H1 (cell line): ENCODE measurements around the gene CCDC116. TPM values are rescaled to one million over a fixed set of nuclear protein-coding genes. Genes with fewer than 3 reads are reported as not detected.

Source experiments
- CTCF ChIA-PET: fragments of 300-600 bp; sonication (Branson Sonifier 250); formaldehyde crosslinking; loops from one replicate; lab custom pipeline; 2021; ENCODE audit not compliant: partially characterized antibody; lab: Charles Lee
- POLR2A ChIA-PET: fragments of 300-600 bp; sonication (Branson Sonifier 250); formaldehyde crosslinking; loops from one replicate; lab custom pipeline; 2021; ENCODE audit warnings: inconsistent platforms; ENCODE audit not compliant: partially characterized antibody; lab: Charles Lee
- DNase-seq, 2 experiments: peaks; one replicate each; pipeline versions ENCODE4 v3.0.0 to v3.0.0-alpha.2; 2010 to 2022; ENCODE audit warnings: low spot score in 2 of 2, low read depth in 1 of 2, mixed read lengths in 1 of 2
- FAIRE-seq: peaks from 2 replicates; lab custom pipeline; 2011; peaks lifted over from hg19 to GRCh38; lab: Jason Lieb, UNC
- H2AFZ ChIP-seq: 2 replicates; pipeline ENCODE4 v1.8.1; 2012; ENCODE audit warnings: low read length, inconsistent platforms
- H2AK5ac ChIP-seq: 2 replicates; pipeline ENCODE4 v1.6.1; 2013; ENCODE audit warnings: low read depth, low read length
- H2BK120ac ChIP-seq: replicated peaks from 2 replicates; pipeline ENCODE3; 2013; ENCODE audit warnings: low read depth, low read length, inconsistent platforms
- H2BK12ac ChIP-seq: 2 replicates; pipeline ENCODE4 v1.6.1; 2013; ENCODE audit warnings: low read depth, low read length
- H2BK15ac ChIP-seq: 2 replicates; pipeline ENCODE4 v1.6.1; 2013; ENCODE audit warnings: low read length
- H2BK20ac ChIP-seq: 2 replicates; pipeline ENCODE4 v1.6.1; 2013; ENCODE audit warnings: low read length
- H2BK5ac ChIP-seq: 2 replicates; pipeline ENCODE4 v1.6.1; 2013; ENCODE audit warnings: low read depth, low read length
- H3K14ac ChIP-seq: 2 replicates; pipeline ENCODE4 v1.6.1; 2013; ENCODE audit warnings: inconsistent platforms; ENCODE audit not compliant: insufficient read length
- H3K18ac ChIP-seq: 2 replicates; pipeline ENCODE4 v1.6.1; 2013; ENCODE audit warnings: low read length; ENCODE audit errors: extremely low read depth
- H3K23ac ChIP-seq: 2 replicates; pipeline ENCODE4 v1.6.1; 2013; ENCODE audit warnings: inconsistent platforms; ENCODE audit not compliant: insufficient read length
- H3K23me2 ChIP-seq: 2 replicates; pipeline ENCODE4 v1.6.1; 2013; ENCODE audit warnings: low read depth, low read length
- H3K27ac ChIP-seq: 2 replicates; pipeline ENCODE4 v1.6.1; 2011; ENCODE audit warnings: low read depth, low read length, inconsistent platforms
- H3K27me3 ChIP-seq, 4 experiments: replicated peaks in 1 of 4; 1 replicate in 1 of 4; 2 replicates in 3 of 4; pipeline versions ENCODE4 v1.6.1 to v1.8.1; 2011 to 2013; ENCODE audit warnings: low read length in 3 of 4, mild to moderate bottlenecking in 3 of 4, inconsistent platforms in 2 of 4, mixed read lengths in 2 of 4, moderate library complexity in 1 of 4; ENCODE audit not compliant: control insufficient read depth in 3 of 4, insufficient read depth in 3 of 4; ENCODE audit errors: extremely low read depth in 1 of 4
- H3K36me3 ChIP-seq, 4 experiments: 2 replicates each; pipeline versions ENCODE4 v1.6.1 to v1.8.1; 2011 to 2013; ENCODE audit warnings: mild to moderate bottlenecking in 4 of 4, low read length in 3 of 4, moderate library complexity in 2 of 4, control low read depth in 1 of 4, inconsistent platforms in 1 of 4; ENCODE audit not compliant: insufficient read depth in 4 of 4, control insufficient read depth in 2 of 4
- H3K4ac ChIP-seq: replicated peaks from 2 replicates; pipeline ENCODE3; 2013; ENCODE audit warnings: low read length, low read depth, mixed read lengths, inconsistent platforms; ENCODE audit not compliant: insufficient read length
- H3K4me1 ChIP-seq, 4 experiments: replicated peaks in 1 of 4; 1 replicate in 1 of 4; 2 replicates in 3 of 4; pipeline versions ENCODE4 v1.6.1 to v1.8.1; 2011 to 2013; ENCODE audit warnings: low read length in 3 of 4, inconsistent platforms in 2 of 4, mixed read lengths in 1 of 4; ENCODE audit not compliant: insufficient read depth in 4 of 4, control insufficient read depth in 3 of 4
- H3K4me2 ChIP-seq, 2 experiments: 2 replicates each; pipeline versions ENCODE4 v1.6.1 to v1.8.1; 2011 to 2013; ENCODE audit warnings: low read depth in 2 of 2, low read length in 2 of 2, control low read depth in 1 of 2, inconsistent platforms in 1 of 2, mild to moderate bottlenecking in 1 of 2; ENCODE audit not compliant: insufficient read depth in 1 of 2
- H3K4me3 ChIP-seq, 4 experiments: fragments of 200-600, 300-600 bp in 1 of 4; sonication (generic), shearing (Covaris generic), sonication (Bioruptor Twin) in 1 of 4; 2 replicates each; pipeline versions ENCODE4 v1.5.1 to v1.8.1; 2011 to 2016; ENCODE audit warnings: low read length in 4 of 4, low read depth in 3 of 4, control low read depth in 2 of 4, inconsistent platforms in 2 of 4, mild to moderate bottlenecking in 2 of 4, mixed read lengths in 1 of 4, moderate library complexity in 1 of 4; ENCODE audit not compliant: insufficient read depth in 2 of 4; ENCODE audit errors: extremely low read depth in 1 of 4
- H3K56ac ChIP-seq: replicated peaks from 2 replicates; pipeline ENCODE3; 2013; ENCODE audit warnings: low read depth, mild to moderate bottlenecking, mixed read lengths, low read length, inconsistent platforms; ENCODE audit not compliant: insufficient read length
- H3K79me1 ChIP-seq: 2 replicates; pipeline ENCODE4 v1.6.1; 2013; ENCODE audit warnings: low read depth, low read length, control low read depth
- H3K79me2 ChIP-seq, 2 experiments: 2 replicates each; pipeline versions ENCODE4 v1.6.1 to v1.8.1; 2012 to 2013; ENCODE audit warnings: low read length in 2 of 2, mild to moderate bottlenecking in 2 of 2, inconsistent platforms in 1 of 2; ENCODE audit not compliant: insufficient read depth in 2 of 2, control insufficient read depth in 1 of 2
- H3K9ac ChIP-seq, 4 experiments: replicated peaks in 1 of 4; 1 replicate in 1 of 4; 2 replicates in 3 of 4; pipeline versions ENCODE4 v1.6.1 to v1.8.1; 2011 to 2013; ENCODE audit warnings: low read depth in 3 of 4, low read length in 3 of 4, control low read depth in 2 of 4, mild to moderate bottlenecking in 2 of 4, moderate library complexity in 2 of 4, inconsistent platforms in 1 of 4; ENCODE audit errors: extremely low read depth in 1 of 4
- H3K9me3 ChIP-seq, 2 experiments: 2 replicates each; pipeline versions ENCODE4 v1.6.1 to v1.8.1; 2012 to 2013; ENCODE audit warnings: mild to moderate bottlenecking in 2 of 2, moderate library complexity in 2 of 2, control low read depth in 1 of 2, inconsistent platforms in 1 of 2, low read depth in 1 of 2, low read length in 1 of 2, mixed read lengths in 1 of 2; ENCODE audit not compliant: insufficient read depth in 2 of 2
- H4K20me1 ChIP-seq, 2 experiments: replicated peaks in 1 of 2; 2 replicates each; pipeline versions ENCODE3 to v1.8.1; 2011 to 2013; ENCODE audit warnings: inconsistent platforms in 2 of 2, low read length in 2 of 2, mild to moderate bottlenecking in 1 of 2; ENCODE audit not compliant: insufficient read depth in 2 of 2, control insufficient read depth in 1 of 2
- H4K5ac ChIP-seq: 2 replicates; pipeline ENCODE4 v1.6.1; 2013; ENCODE audit warnings: low read length, low read depth, mixed read lengths, inconsistent platforms; ENCODE audit not compliant: insufficient read length
- H4K8ac ChIP-seq: 2 replicates; pipeline ENCODE4 v1.8.0; 2013; ENCODE audit warnings: mild to moderate bottlenecking, moderate library complexity, low read length, inconsistent platforms; ENCODE audit not compliant: insufficient read depth; ENCODE audit errors: extremely low read depth
- H4K91ac ChIP-seq: replicated peaks from 2 replicates; pipeline ENCODE3; 2013; ENCODE audit warnings: low read length, mixed read lengths, inconsistent platforms; ENCODE audit not compliant: insufficient read length
- CTCF ChIP-seq, 3 experiments: IDR thresholded peaks; 1 replicate in 2 of 3; 2 replicates in 1 of 3; pipeline versions ENCODE4 v1.5.1 to v1.6.1; 2011; ENCODE audit warnings: low read length in 3 of 3, mild to moderate bottlenecking in 3 of 3, inconsistent platforms in 2 of 3, low read depth in 1 of 3, moderate library complexity in 1 of 3; ENCODE audit not compliant: insufficient read depth in 1 of 3; ENCODE audit errors: control extremely low read depth in 1 of 3
- GTF2F1 ChIP-seq: IDR thresholded peaks from 2 replicates; pipeline ENCODE4 v1.6.1; 2012; ENCODE audit warnings: low read depth, low read length, improper control_type of control experiment, borderline replicate concordance
- KDM1A ChIP-seq: fragments of 200-600, 300-600 bp; sonication (generic); IDR thresholded peaks from 2 replicates; pipeline ENCODE4 v1.7.1; 2016; ENCODE audit warnings: mild to moderate bottlenecking, low read length, borderline replicate concordance
- MAX ChIP-seq: IDR thresholded peaks from 2 replicates; pipeline ENCODE4 v1.6.1; 2012; ENCODE audit warnings: inconsistent platforms
- SP1 ChIP-seq: IDR thresholded peaks from 2 replicates; pipeline ENCODE4 v1.6.1; 2011; ENCODE audit warnings: low read depth, low read length
- WGBS, 2 experiments: shearing (Covaris generic) in 1 of 2; methylation state at CpG; one replicate each; pipeline versions ENCODE4 v1.1.6 to v1.1.7; 2013 to 2015; ENCODE audit warnings: low lambda C conversion rate in 2 of 2, mixed read lengths in 2 of 2, inconsistent platforms in 1 of 2, low coverage in 1 of 2, missing lambda C conversion rate in 1 of 2; ENCODE audit not compliant: insufficient replicate concordance in 2 of 2, insufficient coverage in 1 of 2, insufficient read length in 1 of 2; ENCODE audit errors: extremely low coverage in 1 of 2, missing lambda C conversion rate in 1 of 2; 5-methylcytosine and 5-hydroxymethylcytosine counted together
- polyA plus RNA-seq, 7 experiments: library from polyadenylated mRNA; depleted of rRNA in 3 of 7; stranded (reverse) in 5 of 7; unstranded in 2 of 7; fragments of >200 nt in 5 of 7; fragments of 200-250 nt in 2 of 7; gene quantifications; 1 replicate in 5 of 7; 2 replicates in 1 of 7; 4 replicates in 1 of 7; pipeline versions ENCODE4 v1.2.1 to v1.2.3, GENCODE V29; 2011 to 2013; ENCODE audit warnings: missing spikeins in 2 of 7, mixed read lengths in 2 of 7
- total RNA-seq: library from RNA; stranded (reverse); fragmentation: NEBNext Ultra II Directional; extraction: Animal tissue kit (Norgen Biotek cat#: 25700); gene quantifications from 2 replicates; pipeline ENCODE4 v1.2.1, GENCODE V29; 2021

CCDC116 gene
- total and polyA plus RNA-seq, 2 of the 8 experiments (the other 6 are each of a cell fraction or from before 2014, with no cell fraction given): 0.08 TPM; not detected in 1

GRCh38 chr22:21674638-21675245 lies 42.2 kb downstream of the CCDC116 start:
- Histone ChIP-seq H2AK5ac (no peak overlapping the region), H4K20me1 (no peaks in the 10 kb centered on the region), H3K23me2 (no peaks in the 10 kb centered on the region), H3K4me2 (no peak overlapping the region), H4K5ac (no peak overlapping the region), H3K4me3 (no peak overlapping the region), H3K27me3 (no peaks in the 10 kb centered on the region), H2BK15ac (no peak overlapping the region), H3K79me2 (no peaks in the 10 kb centered on the region), H4K8ac (no peak overlapping the region), H3K27ac (no peak overlapping the region), H3K18ac (no peak overlapping the region), H2BK20ac (no peak overlapping the region), H2BK5ac (no peak overlapping the region), H2BK120ac (no peak overlapping the region), H3K9me3 (peaks cover 0 to 12% of the 10 kb centered on the region in 2 experiments; a peak in 1 of 4 replicates), H3K36me3 (peaks cover 11 to 21% (median 17%) of the 10 kb centered on the region in 4 experiments; a peak in 6 of 8 replicates), H3K4ac (no peak overlapping the region), H2AFZ (no peak overlapping the region), H3K79me1 (no peaks in the 10 kb centered on the region), H4K91ac (no peak overlapping the region), H3K23ac (no peak overlapping the region), H2BK12ac (no peak overlapping the region), H3K14ac (no peak overlapping the region), H3K56ac (no peak overlapping the region), H3K9ac (no peak overlapping the region), H3K4me1 (no peaks in the 10 kb centered on the region)
- FAIRE-seq: no peak
- POLR2A ChIA-PET: interaction anchor here (0.6 to 1.6 kb wide), 3 partner anchors 9 to 50 kb away, joined by 3 to 4 read pairs (median 3); partner anchors contain the start of gene PPIL2
- 92% methylated on average over 12 of the region's 12 CpGs; no CpG with 5 or more reads in 1 of the 2 experiments for WGBS, 2 experiments
- CTCF ChIA-PET: interaction anchor here (1.0 kb wide), 1 partner anchor 32 kb away, joined by 3 read pairs; the partner anchor contains the start of gene SDF2L1
- DNase-seq: no peak
- TF ChIP-seq MAX (no peak), KDM1A (no peak), SP1 (no peak), CTCF (IDR thresholded peaks at IDR 0.05; ENCODE audit: control extremely low read depth in 1 of 3, insufficient read depth in 1 of 3, low read depth in 1 of 3, low read length in 3 of 3) (no peak), GTF2F1 (no peak)
